SKM-1 treated with dmso at 0.1 percent for 144 hours (cell line): ENCODE data around the gene PRAC2.

Experiments used
- DNase-seq: peaks from one replicate; lab custom pipeline; 2025; ENCODE audit not compliant: unreplicated experiment; lab: John Stamatoyannopoulos, UW

The PRAC2 gene

DNA sequence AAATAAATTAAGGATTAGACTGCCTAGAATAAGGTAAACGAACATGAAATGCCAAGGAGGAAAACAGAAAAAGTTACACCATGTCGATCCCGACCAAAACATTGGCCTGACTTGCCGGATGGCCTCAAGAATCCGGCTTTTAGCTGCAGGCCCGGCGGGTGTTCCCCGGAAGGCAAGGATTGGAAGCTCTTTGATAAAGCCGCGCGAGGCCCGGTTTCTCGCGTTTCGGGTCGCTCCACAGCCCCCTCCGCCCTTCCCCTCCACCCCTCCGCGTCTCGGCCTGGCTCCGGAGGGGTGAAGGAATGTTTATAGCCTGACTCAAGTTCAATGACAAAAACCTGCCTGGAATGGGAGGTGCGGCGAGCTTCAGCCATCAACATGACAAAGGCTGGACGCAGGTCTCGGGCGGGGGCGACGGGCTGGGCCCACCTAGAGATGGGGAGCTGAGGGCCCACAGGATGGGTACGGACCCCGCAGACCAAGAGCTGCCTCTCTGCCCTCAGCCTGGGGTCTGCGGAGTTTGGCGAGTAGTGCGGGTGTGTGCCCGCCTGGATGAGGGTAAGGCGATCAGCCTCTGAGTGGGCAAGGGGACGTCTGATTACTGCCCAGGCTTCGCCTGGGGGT lies 3.2 kb upstream of the PRAC2 start:
- DNase-seq: no peak

GRCh38 chr17:48720266-48721008 lies 2.5 kb upstream of the PRAC2 start:
- DNase-seq: no peak

- DNase-seq: no peak
Measured at GRCh38 chr17:48721009-48721402, 2.0 kb upstream of the PRAC2 start.

GRCh38 chr17:48722201-48722907 lies 631 bp upstream of the PRAC2 start, which contains the start of gene PRAC1:
Gene PRAC1 (minus strand): TSS chr17:48722518. CDS start chr17:48722392, 126 bp downstream.
- DNase-seq: peak; percentile 38

DNA sequence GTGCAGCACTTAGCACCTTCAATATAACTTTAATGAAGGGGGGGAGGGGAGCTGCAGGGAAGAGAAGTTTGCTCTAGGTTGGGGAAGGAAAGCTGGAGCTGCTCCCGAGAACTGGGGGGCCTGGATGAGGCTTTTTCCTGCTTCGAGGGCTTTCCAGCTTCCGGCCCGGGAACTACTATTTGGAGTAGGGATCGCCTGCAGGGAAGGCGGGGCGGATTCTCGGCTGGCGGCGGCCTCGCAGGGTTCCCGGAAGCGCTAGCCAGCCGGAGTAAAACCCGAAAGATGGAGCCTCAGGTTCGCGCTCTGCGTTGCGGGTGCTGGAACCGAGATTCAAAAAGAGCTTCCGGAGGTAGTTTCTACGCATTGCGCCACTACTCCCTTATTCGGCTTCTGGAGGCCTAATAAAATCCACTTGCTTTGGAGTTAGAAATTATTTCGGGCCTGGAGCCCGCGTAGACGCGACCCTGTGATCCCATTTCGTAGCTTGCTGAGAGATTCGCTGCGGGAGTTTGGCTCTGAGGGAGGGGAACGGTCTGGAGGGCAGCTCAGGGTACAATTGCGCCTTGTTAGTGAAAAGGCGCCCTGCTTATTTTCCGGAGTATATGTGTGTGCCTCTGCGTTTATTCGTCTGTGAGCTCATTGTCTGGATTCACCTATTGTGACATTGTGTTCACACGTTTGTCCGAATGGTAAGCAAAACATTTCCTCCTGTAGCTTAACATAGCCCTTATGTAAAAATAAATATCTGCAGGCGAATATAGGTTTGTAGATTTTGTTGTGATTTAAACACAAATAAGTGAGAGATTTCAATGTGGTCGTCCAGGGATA lies 652 bp downstream of the PRAC2 start:
- peak; percentile 2 for DNase-seq

DNA sequence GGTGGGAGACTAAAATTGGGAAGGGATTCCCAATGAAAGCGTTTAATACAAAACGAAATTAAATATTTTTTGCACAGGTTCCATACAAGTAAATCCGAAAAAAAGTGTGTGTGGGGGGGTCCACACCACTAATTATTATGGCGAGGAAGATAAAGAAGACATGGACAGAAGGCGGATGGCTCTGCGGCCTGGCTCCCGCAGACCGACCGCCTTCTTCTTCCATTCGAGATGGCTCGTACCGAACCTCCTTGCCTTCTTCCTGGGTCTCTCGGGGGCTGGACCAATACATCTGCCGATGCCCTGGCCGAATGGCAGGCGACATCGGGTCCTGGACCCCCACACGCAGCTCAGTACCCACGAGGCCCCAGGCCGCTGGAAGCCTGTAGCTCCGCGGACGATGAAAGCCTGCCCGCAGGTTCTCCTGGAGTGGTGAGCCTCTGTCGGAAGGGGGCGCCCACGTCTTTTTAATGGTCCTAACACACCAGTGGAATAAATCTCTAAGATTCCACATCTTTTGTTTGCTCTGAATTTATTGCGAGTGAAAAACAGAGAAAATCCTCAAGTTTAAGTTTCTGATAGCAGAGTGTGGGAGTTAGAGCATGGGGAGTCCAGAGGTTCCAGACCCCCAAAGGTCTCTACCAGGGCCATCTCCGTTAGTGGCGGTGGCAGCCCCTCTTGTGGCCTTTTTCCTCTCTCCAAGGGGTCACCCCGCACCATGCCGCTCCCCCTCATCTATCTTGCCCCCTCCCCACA lies 1.4 kb downstream of the PRAC2 start:
- peak; percentile 46 for DNase-seq

DNA sequence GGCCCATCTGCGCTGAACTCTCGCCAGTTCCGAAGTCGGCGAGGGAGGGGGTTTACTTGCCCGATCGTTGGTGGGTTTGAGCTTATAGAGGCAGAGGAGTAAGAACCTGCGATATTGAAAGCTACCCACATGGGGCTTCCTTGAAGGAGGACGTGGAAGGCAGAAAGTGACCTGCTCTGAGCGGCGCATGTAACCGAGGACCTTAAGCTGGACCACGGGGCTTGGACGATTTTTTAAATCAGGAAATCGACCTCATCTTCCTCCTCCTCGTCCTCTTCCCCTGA lies 2.0 kb downstream of the PRAC2 start:
- DNase-seq: no peak

DNA sequence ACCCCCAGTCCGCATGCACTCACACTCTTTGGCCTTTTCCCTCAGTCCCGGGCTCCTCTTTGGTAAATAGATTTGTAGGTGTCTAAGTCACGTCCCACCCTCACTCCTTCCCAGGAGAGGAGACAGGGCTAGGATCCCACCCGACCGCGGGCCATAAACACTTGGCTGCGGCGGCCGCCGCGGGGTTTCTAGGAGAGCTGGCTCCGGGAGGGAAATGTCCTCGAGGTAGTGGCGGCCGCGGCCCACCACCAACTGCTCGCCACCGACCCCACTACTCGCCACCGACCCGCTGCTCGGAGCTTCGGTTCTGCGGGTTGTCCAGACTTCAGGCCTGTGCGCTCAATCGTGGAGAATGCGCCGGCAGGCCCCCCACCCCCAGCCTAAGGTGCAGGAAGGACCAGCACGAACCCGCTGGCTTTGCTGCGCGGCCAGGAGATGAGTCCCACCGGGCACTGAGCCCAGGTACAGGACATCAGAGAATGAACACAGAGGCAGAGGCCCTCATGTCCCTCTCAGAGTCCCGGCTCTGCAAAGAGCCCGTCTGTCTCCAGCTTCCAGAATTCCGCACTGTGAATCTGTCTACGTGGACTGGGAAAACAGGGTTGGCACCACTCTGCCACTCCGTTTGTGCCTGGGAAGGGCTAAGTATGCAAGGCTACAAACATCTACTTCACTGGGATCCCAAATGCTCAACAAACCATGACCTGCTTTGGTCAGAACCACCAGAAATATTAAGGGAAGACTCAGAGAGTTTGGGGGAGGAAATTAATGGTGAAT lies 2.5 kb downstream of the PRAC2 start:
- DNase-seq: no peak

GRCh38 chr17:48726114-48726915 lies 3.3 kb downstream of the PRAC2 start:
- no peak for DNase-seq

GRCh38 chr17:48726916-48727286 lies 3.9 kb downstream of the PRAC2 start:
- no peak for DNase-seq

DNA sequence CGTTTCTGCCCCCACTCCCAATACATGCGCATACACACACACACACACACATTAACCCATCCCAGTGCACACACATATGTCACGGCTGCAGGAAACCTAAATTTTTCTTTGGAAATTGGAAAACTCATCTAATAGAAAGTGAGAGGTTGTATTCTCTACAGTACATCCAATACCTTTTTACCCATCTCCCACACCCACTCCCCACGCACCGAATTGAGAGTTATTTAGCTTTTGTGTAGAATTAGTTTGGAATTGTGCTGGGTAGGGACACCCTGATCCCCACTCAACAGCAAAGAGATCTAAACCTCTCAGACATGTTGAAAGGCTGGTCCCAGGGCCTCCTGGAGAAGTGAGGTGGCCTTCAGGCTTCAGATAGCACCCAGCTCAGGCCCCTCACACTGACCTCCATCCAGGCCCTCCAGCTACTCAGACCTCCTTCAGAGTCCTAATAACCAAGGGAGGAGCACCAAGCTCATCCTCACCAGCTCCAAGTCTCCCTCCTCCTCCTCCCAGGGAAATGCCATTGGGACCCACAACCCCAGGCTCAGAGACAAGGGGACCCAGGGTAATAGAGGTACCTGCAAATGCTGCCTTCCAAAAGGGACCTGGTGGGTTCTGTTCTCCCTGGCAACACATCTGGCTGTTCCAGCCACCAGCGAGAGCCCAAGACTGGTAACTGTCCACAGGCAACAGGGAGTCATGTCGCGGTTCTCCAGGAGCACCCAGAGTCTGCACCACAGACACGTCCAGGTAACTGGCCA lies 4.6 kb downstream of the PRAC2 start:
- no peak for DNase-seq

DNA sequence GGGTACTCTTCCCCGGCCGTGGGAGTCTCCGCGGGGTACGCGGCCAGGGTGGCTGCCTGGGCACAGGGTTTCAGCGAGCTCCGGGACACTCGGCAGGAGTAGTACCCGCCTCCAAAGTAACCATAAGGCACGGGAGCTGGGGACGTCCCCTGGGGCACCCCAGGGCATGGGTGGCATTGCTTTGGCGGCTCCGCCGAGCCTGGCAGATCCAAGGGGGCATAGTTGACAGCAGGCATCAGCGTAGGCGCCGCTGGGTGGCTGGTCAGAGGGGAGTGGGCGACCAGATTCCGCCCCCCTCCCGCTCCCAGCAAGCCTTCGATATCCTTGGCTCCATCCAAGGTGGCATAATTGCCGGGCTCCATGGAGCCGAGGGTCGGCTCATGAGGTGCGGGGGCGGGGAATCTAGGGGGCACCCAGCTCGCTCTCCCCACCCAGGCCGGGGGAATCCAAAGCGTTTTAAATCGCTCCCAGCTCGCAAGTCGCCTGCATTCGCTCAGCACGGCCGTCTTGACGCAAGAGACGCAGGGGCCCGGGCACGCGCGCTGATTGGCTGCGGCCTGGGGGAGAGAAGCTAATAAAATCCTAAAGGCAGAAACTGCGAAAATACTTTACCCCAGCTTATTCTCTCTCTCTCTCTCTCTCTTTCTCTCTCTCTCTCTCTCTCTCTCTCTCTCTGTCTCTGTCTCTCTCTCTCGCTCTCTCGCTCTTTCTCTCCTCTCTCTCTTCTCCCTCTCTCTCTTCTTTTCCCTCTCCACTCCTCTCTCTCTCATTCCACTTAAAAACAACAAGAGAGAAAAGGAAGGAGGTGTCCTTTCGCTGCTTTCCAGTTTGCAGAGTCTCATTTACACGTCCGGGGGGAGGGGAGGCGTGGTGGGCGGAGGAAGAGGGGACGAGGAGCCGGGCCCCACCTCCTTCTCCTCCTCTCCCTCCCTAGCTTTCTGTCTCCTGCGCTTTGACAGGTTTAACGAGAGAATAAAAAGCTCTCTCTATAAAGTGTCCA lies 5.5 kb downstream of the PRAC2 start, which contains the start of gene HOXB13:
HOXB13 (minus strand) TSS at position 519 of the 1,000 bp plus-strand sequence; CDS start at position 362, 157 bp downstream.
- DNase-seq: no peak

DNA sequence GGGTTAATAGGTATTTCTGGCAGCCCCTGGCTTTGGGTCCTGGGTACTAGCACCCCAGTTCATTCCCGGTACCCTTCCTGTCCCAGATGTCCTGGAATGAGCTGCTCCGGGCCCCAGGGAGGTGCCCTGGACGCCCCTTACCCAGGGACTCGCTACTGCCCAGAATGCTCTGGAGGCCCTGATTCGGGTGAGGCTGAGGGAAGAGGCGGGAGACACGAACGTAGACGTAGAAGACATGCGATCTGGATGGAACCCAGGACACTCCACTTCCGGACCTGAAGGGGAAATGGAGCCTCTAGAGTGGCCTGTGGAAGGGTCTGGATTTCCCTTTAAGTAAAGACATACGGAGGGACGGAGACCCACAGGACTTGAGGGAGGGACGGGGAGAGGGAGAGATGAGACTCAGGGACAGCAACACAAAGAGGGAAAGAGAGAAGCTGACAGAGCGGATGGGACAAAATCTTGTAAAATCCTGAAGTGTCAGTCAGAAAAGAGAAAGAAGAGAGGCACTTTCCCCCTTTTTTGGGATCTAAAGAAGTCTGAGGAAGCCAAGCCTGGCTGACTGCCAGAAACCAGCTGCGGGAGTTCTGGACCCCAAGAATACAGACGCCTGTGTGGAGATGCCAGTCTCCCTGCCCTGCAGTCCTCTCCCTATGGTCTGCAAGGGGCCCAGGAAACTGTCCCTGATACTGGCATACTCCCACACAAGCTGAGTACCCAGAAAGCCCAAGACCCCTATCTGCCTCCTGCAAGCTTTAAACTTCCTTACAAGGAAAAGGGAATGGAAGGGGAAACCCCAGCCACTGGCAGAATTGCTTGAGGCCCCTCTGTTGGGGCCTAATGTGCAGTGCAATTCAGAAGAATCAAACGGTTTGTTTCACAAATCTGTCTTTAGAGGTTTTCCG lies 6.6 kb downstream of the PRAC2 start:
- DNase-seq: no peak

DNA sequence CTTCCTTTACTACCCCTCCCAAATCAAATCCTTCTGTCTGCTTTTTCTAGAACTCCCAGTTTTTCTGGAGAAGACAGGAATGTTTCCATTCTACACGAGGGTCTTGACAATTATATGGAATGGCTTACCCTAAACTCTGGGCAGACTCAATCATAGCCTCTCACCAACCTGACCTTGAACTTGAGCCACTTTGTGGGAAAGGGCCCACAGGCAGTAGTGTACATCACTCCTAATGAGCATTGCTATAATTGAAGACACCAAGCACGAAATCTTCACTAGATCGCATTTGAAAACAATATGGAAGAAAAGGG lies 7.2 kb downstream of the PRAC2 start:
- no peak for DNase-seq

DNA sequence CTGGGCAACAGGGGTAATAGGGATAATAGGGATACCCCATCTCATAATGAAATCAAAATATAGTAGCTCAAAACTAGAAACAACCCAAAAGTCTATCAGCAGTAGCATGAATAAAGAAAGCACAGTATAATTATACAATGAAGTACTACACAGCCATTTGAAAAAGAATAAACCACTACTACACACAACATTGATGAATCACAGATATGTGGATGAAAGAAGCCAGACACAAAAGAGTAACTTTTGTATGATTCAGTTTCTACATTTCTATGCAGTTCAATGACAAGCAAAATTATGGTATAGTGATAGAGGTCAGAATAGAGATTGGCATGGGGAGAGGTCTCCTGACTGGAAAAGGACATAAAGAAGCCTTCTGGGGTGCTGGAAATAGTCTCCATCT lies 8.4 kb downstream of the PRAC2 start:
- no peak for DNase-seq
